ENCODE data around the gene NDUFV2.

NDUFV2 gene

DNA sequence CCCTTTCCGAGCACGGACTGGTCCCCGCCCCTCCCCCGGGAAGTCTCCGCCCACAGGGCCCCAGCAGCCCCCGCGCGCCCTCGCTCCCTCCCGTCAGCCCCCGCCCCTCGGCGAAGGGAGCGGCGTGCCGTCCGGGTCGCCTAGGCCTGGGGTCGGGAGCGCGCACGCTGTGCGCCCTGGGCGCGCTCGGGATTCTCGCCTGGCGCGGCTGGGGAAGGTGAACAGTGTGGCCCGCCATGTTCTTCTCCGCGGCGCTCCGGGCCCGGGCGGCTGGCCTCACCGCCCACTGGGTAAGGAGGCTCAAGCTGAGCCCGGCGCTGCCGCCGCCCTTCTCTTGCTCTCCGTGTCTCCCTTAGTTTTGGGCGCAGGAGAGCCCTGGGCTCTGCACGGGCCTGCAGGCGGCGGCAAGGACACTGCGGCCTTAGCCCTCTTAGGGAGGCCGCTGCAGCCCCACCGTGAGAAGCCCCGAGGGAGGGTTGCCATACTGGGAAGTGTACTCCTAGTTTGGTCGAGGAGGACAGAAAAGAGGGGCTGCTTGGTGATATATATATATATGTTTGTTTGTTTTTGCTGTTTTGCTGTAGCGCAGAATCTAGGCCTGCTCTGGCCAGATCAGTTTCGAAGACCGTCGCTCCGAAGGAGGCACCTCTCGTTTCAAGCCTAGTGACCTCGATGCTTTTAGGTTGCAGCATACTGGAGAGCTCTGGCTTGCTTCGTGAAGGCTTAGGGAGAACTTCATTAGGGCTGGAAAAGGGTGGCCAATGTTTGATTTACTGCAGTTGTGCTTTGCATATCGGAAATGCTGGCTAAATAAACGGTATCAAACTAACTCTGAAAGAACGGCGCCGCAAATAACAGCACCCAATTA lies at the start of gene NDUFV2:
TSS of gene NDUFV2 (plus strand) at position 192 of the 868 bp plus-strand sequence. CDS start at position 237, 45 bp downstream.
- H3K36me3 ChIP-seq (ENCODE audit: low read length) = no peaks in the 10 kb centered on the region
- H4K20me1 ChIP-seq (ENCODE audit: low read depth, low read length) = peaks cover 22% of the 10 kb centered on the region
- peak within 1 kb of the TSS; percentile 77 for H3K27ac ChIP-seq (ENCODE audit: low read depth, low read length)
- TF ChIP-seq EZH2phosphoT487 (conservative IDR thresholded peaks at IDR 0.05; ENCODE audit: low read length) = no peak
- TF ChIP-seq CTCF (IDR thresholded peaks at IDR 0.05; ENCODE audit: insufficient read depth, low read length, poor library complexity, severe bottlenecking) = no peak
- H2AFZ ChIP-seq (ENCODE audit: low read depth, low read length, severe bottlenecking) = peak within 1 kb of the TSS; percentile 66
- H3K79me2 ChIP-seq (ENCODE audit: insufficient read depth, low read length) = peaks cover 51% of the 10 kb centered on the region
- peak within 1 kb of the TSS; percentile 90 for H3K4me3 ChIP-seq (ENCODE audit: insufficient read depth, low read length, poor library complexity, severe bottlenecking)
- peak within 1 kb of the TSS; percentile 85 for H3K4me2 ChIP-seq (ENCODE audit: low read depth, low read length, poor library complexity, severe bottlenecking)
- H3K9me2 ChIP-seq (replicated peaks; ENCODE audit: insufficient read depth, low read length) = no peaks in the 10 kb centered on the region
- no peaks in the 10 kb centered on the region for H3K27me3 ChIP-seq (ENCODE audit: low read length)
- H3F3A ChIP-seq (ENCODE audit: insufficient read depth) = no peaks in the 10 kb centered on the region
- no peaks in the 10 kb centered on the region for H3K9me3 ChIP-seq (ENCODE audit: insufficient read depth, low read length)
- peak within 1 kb of the TSS; percentile 81 for H3K9ac ChIP-seq (ENCODE audit: low read length)

DNA sequence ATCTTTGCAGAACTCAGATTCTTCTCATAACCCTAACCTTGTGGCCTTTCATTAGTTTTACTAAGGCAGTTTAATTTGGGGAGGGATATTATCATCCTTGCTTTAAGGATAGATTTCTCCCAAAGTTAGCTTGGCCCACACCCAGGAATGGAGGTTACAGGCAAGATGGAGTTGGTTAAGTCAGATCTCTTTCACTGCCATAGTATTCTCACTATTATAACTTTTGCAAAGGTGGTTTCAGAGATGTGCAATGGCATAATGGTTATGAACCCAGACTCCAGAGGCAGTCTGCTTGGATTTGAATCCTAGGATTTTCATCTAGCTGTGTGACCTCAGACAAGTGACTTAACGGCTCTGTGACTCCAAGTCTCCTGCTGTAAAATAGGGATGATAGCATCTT lies 48.7 kb upstream of the NDUFV2 start:
- no peak for TF ChIP-seq CTCF (IDR thresholded peaks at IDR 0.05; ENCODE audit: insufficient read depth, low read length, poor library complexity, severe bottlenecking)
- TF ChIP-seq EZH2phosphoT487 (conservative IDR thresholded peaks at IDR 0.05; ENCODE audit: low read length) = no peak
- H3K79me2 ChIP-seq (ENCODE audit: insufficient read depth, low read length) = no peaks in the 10 kb centered on the region
- H3K9me2 ChIP-seq (replicated peaks; ENCODE audit: insufficient read depth, low read length) = no peaks in the 10 kb centered on the region

DNA sequence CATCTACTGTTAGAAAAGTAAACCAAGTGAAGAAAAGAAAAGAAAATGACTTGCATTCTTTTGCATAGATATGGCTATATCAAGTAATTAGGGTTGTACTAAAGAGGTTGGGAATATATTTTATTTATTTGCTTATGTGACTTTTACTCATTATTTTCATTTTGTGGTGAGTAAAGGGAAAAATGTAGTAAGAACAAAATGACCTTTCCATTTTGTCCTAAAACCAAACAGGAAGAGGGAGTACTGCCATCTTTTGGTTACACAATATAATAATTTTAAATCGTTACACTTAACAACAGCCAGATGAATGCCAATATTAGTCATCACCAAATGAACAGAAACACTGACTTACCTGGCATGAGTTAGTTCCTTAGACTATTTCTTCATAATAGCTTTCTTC lies 47.3 kb upstream of the NDUFV2 start:
- Histone ChIP-seq H4K20me1 (ENCODE audit: low read depth, low read length) (no peaks in the 10 kb centered on the region), H2AFZ (ENCODE audit: low read depth, low read length, severe bottlenecking) (no peak overlapping the region), H3F3A (ENCODE audit: insufficient read depth) (no peaks in the 10 kb centered on the region), H3K36me3 (ENCODE audit: low read length) (no peaks in the 10 kb centered on the region), H3K4me3 (ENCODE audit: insufficient read depth, low read length, poor library complexity, severe bottlenecking) (no peak overlapping the region), H3K79me2 (ENCODE audit: insufficient read depth, low read length) (no peaks in the 10 kb centered on the region), H3K9ac (ENCODE audit: low read length) (no peak overlapping the region), H3K27me3 (ENCODE audit: low read length) (no peaks in the 10 kb centered on the region), H3K4me2 (ENCODE audit: low read depth, low read length, poor library complexity, severe bottlenecking) (no peak overlapping the region), H3K9me3 (ENCODE audit: insufficient read depth, low read length) (no peaks in the 10 kb centered on the region), H3K9me2 (replicated peaks; ENCODE audit: insufficient read depth, low read length) (no peaks in the 10 kb centered on the region), H3K27ac (ENCODE audit: low read depth, low read length) (no peak overlapping the region)
- TF ChIP-seq CTCF (IDR thresholded peaks at IDR 0.05; ENCODE audit: insufficient read depth, low read length, poor library complexity, severe bottlenecking) = no peak
- TF ChIP-seq EZH2phosphoT487 (conservative IDR thresholded peaks at IDR 0.05; ENCODE audit: low read length) = no peak

More for the DNA sequence above, 48.7 kb upstream of the NDUFV2 start:
- Histone ChIP-seq H3F3A (ENCODE audit: insufficient read depth) (no peaks in the 10 kb centered on the region), H3K36me3 (ENCODE audit: low read length) (no peaks in the 10 kb centered on the region), H4K20me1 (ENCODE audit: low read depth, low read length) (no peaks in the 10 kb centered on the region), H3K4me2 (ENCODE audit: low read depth, low read length, poor library complexity, severe bottlenecking) (no peak overlapping the region), H3K27me3 (ENCODE audit: low read length) (no peaks in the 10 kb centered on the region), H3K4me3 (ENCODE audit: insufficient read depth, low read length, poor library complexity, severe bottlenecking) (no peak overlapping the region), H2AFZ (ENCODE audit: low read depth, low read length, severe bottlenecking) (no peak overlapping the region), H3K9ac (ENCODE audit: low read length) (no peak overlapping the region), H3K27ac (ENCODE audit: low read depth, low read length) (no peak overlapping the region), H3K9me3 (ENCODE audit: insufficient read depth, low read length) (no peaks in the 10 kb centered on the region)

All from SU-DHL-6 (cell line).